ENCODE data around the gene LPP. TPM values are rescaled to one million over a fixed set of nuclear protein-coding genes. Genes with fewer than 3 reads are reported as not detected.

LPP gene
- total RNA-seq, 1 donor from 2014 or later, result 93.9 TPM

DNA sequence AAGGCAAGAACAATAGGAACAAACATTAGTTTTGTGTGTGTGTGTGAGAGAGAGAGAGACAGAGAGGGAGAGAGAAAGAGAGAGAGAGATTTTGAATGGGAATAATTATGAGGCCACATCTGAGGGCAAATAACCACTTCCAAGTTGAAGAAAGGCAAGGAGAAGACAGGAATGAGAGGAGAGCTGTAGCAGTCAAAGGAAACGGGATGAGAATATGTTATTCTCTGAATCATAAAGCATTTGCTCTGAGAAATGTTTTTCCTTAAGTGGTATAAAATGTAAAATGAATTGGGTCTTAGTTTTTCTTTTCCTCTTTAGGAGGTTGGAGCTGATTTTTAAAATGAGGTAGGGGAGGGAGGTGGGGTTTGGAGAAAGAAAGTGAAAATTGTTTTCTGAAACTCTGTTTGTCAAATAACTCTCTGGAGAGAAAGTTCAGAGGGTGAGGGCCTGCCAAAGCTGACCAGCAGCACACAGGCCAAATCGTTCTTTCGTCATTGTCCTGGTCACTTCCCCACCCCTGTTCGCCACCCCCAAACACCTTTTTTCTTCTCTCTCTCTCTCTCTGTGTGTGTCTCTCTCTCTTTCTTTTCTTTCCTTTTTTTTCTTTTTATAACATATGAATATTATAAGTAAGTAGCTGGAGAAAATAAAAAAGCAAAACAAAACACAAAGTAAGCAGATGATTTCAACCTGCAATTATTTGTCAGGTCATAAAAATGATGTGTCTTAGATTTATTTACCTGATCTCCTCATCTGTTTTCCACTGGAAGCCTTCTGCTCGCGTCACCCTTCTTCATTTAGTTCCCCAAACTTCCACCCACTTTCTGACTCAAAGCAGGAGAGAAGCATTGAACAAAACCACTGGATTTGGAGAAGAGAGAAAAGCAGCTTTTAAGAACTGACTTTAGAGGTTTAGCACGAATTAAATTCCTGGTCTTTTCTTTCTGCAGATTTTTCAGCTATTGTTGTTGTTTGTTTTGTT lies 110.6 kb downstream of the LPP start:
- no peak for DNase-seq (ENCODE audit: low read depth)

DNA sequence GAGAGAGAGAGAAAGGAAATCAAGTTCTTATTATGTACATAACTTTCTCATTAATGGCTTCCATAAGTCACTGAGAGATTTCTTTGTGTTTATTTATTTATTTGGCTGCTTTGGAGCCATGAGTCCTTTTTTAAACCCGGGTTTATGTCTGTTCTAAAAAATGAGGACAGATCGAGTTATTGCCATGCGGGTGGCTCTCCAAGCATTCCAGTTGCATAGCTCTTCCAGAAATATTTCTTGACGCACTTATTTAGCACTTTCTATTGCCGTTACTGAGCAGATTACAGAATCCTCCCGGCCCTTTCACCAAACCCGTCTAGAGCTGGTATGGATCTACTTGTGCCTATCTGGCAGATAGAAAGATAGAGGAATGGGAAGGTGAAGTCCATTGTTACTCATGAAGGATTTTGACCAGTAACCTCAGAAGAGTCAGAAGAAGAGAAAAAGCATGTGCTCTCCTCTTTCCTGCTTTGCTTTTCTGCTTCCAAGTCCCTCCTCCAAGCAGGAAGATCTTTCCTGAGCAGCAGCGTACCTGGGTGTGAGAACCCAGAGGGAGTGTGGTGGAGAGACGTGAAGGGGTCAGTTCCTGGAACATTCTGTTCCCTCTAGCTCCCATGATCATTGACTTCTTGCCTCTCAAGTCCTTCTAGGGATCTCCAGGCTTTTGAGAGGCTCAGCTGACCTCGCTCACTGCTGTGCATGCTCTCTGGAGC lies 112.8 kb downstream of the LPP start:
- TF ChIP-seq, protein P1, sequence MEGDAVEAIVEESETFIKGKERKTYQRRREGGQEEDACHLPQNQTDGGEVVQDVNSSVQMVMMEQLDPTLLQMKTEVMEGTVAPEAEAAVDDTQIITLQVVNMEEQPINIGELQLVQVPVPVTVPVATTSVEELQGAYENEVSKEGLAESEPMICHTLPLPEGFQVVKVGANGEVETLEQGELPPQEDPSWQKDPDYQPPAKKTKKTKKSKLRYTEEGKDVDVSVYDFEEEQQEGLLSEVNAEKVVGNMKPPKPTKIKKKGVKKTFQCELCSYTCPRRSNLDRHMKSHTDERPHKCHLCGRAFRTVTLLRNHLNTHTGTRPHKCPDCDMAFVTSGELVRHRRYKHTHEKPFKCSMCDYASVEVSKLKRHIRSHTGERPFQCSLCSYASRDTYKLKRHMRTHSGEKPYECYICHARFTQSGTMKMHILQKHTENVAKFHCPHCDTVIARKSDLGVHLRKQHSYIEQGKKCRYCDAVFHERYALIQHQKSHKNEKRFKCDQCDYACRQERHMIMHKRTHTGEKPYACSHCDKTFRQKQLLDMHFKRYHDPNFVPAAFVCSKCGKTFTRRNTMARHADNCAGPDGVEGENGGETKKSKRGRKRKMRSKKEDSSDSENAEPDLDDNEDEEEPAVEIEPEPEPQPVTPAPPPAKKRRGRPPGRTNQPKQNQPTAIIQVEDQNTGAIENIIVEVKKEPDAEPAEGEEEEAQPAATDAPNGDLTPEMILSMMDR (conservative IDR thresholded peaks at IDR 0.05; ENCODE audit: low read depth, low read length), result no peak
- peak overlapping the region; percentile 46 for H3K4me3 ChIP-seq (ENCODE audit: low read depth, low read length)
- DNase-seq (ENCODE audit: low read depth), result peak; percentile 93

More for the DNA sequence above, 110.6 kb downstream of the LPP start:
- TF ChIP-seq, protein P1 (conservative IDR thresholded peaks at IDR 0.05; ENCODE audit: low read depth, low read length), result no peak
- H3K4me3 ChIP-seq (ENCODE audit: low read depth, low read length), result no peak overlapping the region

DNA sequence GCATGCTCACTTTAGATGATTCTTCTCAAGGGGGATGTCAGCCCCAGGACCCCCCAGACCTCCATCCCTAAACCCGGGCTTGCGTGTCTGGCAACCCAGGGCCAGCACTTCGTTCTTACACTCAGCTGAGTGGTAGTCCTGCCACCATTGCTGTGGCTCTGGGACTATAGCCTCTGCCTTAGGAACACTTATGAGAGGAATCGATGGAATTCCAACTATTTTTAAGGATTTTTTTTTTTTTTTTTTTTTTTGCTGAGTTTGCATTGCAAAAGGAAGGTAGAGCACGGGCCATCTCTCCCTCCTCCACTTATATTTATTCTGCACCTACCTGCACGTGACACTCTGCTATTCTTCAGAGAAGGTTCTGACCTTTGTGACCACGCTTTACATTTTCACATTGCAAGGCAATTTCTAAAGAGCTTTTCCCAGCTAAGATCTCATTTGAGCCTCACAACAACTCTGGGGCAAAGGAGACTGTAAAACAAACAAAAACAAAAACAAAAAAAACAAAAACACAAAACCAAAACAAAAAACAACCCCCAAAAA lies 113.9 kb downstream of the LPP start:
- H3K4me3 ChIP-seq (ENCODE audit: low read depth, low read length), result no peak overlapping the region
- no peak for DNase-seq (ENCODE audit: low read depth)
- TF ChIP-seq, protein P1 (conservative IDR thresholded peaks at IDR 0.05; ENCODE audit: low read depth, low read length), result no peak

DNA sequence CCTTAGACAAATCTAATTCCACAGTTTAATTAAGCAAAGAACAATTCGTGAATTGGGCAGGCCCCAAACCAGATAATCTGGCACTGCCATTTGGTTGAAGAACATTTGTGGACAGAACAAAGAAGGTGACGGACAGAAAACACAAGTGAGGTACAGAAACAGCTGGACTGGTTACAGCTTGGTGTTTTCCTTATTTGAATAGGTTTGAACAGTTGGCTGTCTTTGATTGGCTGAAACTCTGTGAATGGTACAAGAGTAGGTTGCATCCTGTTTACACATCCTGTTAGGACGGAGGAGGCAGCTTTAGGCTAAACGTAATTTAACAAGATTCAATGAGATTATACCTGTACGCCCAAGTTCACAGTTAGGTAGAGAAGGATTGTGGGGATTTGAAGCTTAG lies 114.4 kb downstream of the LPP start:
- DNase-seq (ENCODE audit: low read depth), result no peak
- TF ChIP-seq, protein P1 (conservative IDR thresholded peaks at IDR 0.05; ENCODE audit: low read depth, low read length), result no peak
- no peak overlapping the region for H3K4me3 ChIP-seq (ENCODE audit: low read depth, low read length)

DNA sequence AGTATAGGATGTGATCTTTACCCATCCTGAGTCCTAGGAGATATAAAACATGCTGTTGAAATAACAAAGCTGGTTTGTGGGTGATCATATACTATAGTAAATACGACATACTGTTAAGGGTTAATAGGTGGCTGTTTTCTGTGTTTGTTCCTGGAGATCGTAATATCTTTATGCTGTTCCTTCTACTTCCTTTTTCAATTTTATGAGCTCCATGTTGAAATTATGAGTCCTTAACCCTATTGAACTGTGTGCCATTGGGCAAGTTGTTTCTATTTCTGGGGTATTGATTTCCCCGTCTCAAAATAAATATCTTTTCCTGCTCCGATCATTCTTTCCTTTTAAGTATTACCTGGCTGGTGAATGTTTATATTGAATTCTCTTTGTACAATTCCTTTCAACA lies 115.1 kb downstream of the LPP start:
- no peak overlapping the region for H3K4me3 ChIP-seq (ENCODE audit: low read depth, low read length)
- TF ChIP-seq, protein P1 (conservative IDR thresholded peaks at IDR 0.05; ENCODE audit: low read depth, low read length), result no peak
- DNase-seq (ENCODE audit: low read depth), result no peak

DNA sequence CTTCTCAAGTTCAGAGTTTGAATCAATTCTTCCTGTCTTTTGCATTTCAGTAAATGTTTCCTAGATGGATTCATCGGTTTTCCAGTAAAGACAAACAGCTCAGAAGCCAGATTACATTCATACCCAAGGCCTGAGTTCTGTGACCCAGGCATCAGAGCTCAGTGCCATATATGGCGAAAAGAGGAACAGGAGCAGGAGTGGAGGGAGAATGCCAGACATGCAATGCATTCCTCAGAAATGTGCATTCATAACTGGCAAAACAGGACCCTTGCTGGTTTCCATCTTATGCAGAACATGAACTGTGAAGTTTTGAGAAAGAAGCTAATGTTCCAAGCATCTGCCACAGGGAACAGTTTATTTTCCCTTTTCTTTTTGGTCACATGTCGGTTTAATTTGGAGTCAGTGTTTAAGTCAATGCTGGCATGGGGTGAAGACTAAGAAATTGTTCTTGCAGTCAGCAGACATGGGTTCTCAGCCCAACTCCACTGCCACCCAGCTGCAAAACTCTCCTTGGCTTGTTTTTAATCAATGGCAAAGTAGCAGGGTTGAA lies 116.5 kb downstream of the LPP start:
- no peak overlapping the region for H3K4me3 ChIP-seq (ENCODE audit: low read depth, low read length)
- TF ChIP-seq, protein P1 (conservative IDR thresholded peaks at IDR 0.05; ENCODE audit: low read depth, low read length), result no peak
- DNase-seq (ENCODE audit: low read depth), result peak; percentile 84
